IPS DF 6.9 (cell line): Measurements from ENCODE around the gene CCDC191.

Experiments used
- DNase-seq: peaks from one replicate; pipeline ENCODE4 v3.0.0-alpha.2; 2013; ENCODE audit warnings: low read depth, low spot score
- H3K27ac ChIP-seq: one replicate; pipeline ENCODE4 v1.5.1; 2013; ENCODE audit warnings: low read length, control low read depth
- H3K27me3 ChIP-seq: 2 replicates; pipeline ENCODE4 v1.6.1; 2013; ENCODE audit warnings: mild to moderate bottlenecking, low read length; ENCODE audit not compliant: control insufficient read depth, insufficient read depth
- H3K36me3 ChIP-seq: 2 replicates; pipeline ENCODE4 v1.6.1; 2013; ENCODE audit warnings: low read length; ENCODE audit not compliant: control insufficient read depth, insufficient read depth
- H3K4me1 ChIP-seq: 2 replicates; pipeline ENCODE4 v1.6.1; 2013; ENCODE audit warnings: low read length; ENCODE audit not compliant: control insufficient read depth, insufficient read depth
- H3K4me3 ChIP-seq: 2 replicates; pipeline ENCODE4 v1.5.1; 2013; ENCODE audit warnings: mild to moderate bottlenecking, low read length
- H3K9me3 ChIP-seq: 2 replicates; pipeline ENCODE4 v1.6.1; 2013; ENCODE audit warnings: low read length, inconsistent platforms; ENCODE audit not compliant: control insufficient read depth, insufficient read depth
- WGBS: extraction: QIAGEN DNeasy Blood & Tissue Kit; methylation state at CpG from one replicate; pipeline ENCODE4 v1.1.7; 2013; ENCODE audit warnings: mixed read lengths, missing lambda C conversion rate; ENCODE audit not compliant: insufficient read length, insufficient coverage; 5-methylcytosine and 5-hydroxymethylcytosine counted together

Gene CCDC191

DNA sequence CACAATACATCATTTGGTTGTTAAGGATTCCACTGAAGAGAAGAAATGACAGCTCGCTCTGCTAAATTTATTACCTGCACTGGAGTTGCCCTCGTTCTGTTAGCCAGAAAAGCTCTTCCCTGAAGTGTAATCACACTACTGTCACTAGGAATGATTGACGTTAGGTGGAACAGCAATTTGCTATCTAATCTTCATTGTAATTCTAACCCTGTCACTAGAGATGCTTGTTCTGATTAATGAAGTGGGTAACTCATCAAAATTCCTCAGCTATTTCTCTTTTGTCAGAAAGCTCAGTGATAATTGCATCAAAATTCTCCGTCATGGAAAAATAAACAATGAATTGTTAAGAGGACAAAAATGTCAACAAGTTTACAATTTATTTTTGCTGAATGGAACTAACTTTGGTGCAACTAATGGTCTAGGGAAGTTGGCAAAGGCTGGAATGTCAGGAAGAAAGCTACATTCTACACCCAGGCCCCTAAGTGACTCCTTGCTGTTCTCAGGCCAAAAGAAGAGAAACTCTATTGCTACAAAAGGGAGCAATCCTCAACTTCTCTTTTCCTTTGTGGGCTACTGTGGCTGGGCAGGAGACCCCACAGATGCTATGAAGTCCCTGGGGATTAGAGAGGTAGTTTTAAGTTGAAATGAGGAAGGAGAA, 34.1 kb downstream of the CCDC191 start:
- no peaks in the 10 kb centered on the region for H3K36me3 ChIP-seq
- H3K27ac ChIP-seq, result no peak overlapping the region
- no peak overlapping the region for H3K4me3 ChIP-seq
- no CpG with 5 or more reads among the region's 4 CpGs for WGBS
- no peaks in the 10 kb centered on the region for H3K4me1 ChIP-seq
- H3K27me3 ChIP-seq, result no peaks in the 10 kb centered on the region
- no peaks in the 10 kb centered on the region for H3K9me3 ChIP-seq
- no peak for DNase-seq

- H3K27me3 ChIP-seq, result no peaks in the 10 kb centered on the region
- H3K4me1 ChIP-seq, result no peaks in the 10 kb centered on the region
- no peak overlapping the region for H3K27ac ChIP-seq
- DNase-seq, result no peak
- no peaks in the 10 kb centered on the region for H3K9me3 ChIP-seq
- H3K36me3 ChIP-seq, result no peaks in the 10 kb centered on the region
- no peak overlapping the region for H3K4me3 ChIP-seq
- WGBS, result no CpG with 5 or more reads among the region's 2 CpGs
Measured at GRCh38 chr3:114020907-114021306, 35.4 kb downstream of the CCDC191 start.

- H3K36me3 ChIP-seq, result no peaks in the 10 kb centered on the region
- WGBS, result no CpG with 5 or more reads among the region's 2 CpGs
Measured at GRCh38 chr3:114019486-114019885, 36.8 kb downstream of the CCDC191 start.

GRCh38 chr3:114014211-114014610, 42.1 kb downstream of the CCDC191 start:
- DNase-seq, result no peak
- no CpG with 5 or more reads among the region's 7 CpGs for WGBS
- H3K9me3 ChIP-seq, result no peaks in the 10 kb centered on the region

More at GRCh38 chr3:114019486-114019885, 36.8 kb downstream of the CCDC191 start:
- Histone ChIP-seq H3K27me3 (no peaks in the 10 kb centered on the region), H3K9me3 (no peaks in the 10 kb centered on the region), H3K27ac (no peak overlapping the region), H3K4me1 (no peaks in the 10 kb centered on the region), H3K4me3 (no peak overlapping the region)
- no peak for DNase-seq

DNA sequence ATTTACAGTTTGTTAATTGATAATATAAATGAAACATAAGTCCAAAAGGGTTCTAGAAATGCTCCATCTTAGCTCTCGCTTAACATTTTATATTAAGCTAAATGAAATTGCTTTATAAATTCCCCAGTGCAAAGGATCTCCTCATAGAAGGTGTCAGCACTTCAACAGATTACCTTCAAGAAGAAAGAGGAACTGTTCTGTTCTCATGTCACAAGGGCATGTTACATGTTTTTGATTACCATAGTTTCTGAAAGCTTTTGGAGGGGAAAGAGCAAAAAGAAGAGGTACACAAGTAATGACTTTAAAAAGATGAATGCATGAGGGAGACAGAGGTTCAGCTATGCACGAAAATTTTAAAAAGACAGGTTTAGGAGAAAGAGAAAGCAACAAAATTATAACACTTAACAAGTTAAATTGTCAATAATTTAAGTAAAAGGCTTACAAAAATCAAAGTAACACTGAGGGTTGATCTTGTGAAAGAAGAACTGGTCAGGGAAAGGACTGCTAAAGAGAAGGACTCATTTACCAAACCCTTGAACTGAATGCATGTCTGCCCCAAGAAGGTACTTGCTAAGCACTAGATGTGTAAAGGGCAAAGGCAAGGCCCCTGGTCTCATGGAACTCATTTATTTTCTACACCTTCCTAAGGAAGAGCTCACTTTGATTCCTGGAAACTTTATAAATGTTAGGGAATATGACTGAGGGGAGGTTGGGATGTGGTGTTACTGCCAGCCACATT, 45.1 kb downstream of the CCDC191 start:
- Histone ChIP-seq H3K27me3 (no peaks in the 10 kb centered on the region), H3K4me3 (no peak overlapping the region), H3K36me3 (no peaks in the 10 kb centered on the region), H3K9me3 (no peaks in the 10 kb centered on the region), H3K4me1 (no peaks in the 10 kb centered on the region), H3K27ac (no peak overlapping the region)
- DNase-seq, result no peak
- no CpG with 5 or more reads among the region's 2 CpGs for WGBS

More at GRCh38 chr3:114014211-114014610, 42.1 kb downstream of the CCDC191 start:
- no peak overlapping the region for H3K4me3 ChIP-seq
- no peaks in the 10 kb centered on the region for H3K36me3 ChIP-seq
- H3K27ac ChIP-seq, result no peak overlapping the region
- no peaks in the 10 kb centered on the region for H3K4me1 ChIP-seq
- H3K27me3 ChIP-seq, result no peaks in the 10 kb centered on the region

DNA sequence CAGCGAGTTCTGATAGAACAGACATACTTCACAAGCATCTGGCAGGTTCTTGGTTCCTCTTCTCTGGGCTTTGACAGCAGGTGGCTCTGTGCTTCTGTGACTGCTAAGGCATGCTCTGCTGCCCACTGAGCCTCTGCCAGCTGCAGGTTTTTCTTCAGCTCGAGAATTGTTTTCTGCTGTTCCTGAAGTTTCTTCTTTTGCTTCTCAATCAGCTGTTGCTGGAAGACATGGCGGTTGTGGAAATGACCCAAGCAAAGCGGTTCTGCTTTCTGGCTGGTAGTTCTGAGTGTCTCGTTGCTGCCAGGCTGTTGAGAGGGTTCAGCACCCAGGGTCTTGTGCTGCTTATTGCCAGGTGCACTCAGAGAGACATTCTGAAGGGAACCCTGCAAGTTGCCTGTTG, 50.8 kb downstream of the CCDC191 start:
- H3K4me3 ChIP-seq, result no peak overlapping the region
- no peak overlapping the region for H3K27ac ChIP-seq
- no peaks in the 10 kb centered on the region for H3K36me3 ChIP-seq
- H3K27me3 ChIP-seq, result no peaks in the 10 kb centered on the region
- no peaks in the 10 kb centered on the region for H3K9me3 ChIP-seq
- no CpG with 5 or more reads among the region's 5 CpGs for WGBS
- no peak for DNase-seq
- no peaks in the 10 kb centered on the region for H3K4me1 ChIP-seq

- no peak for DNase-seq
- Histone ChIP-seq H3K36me3 (no peaks in the 10 kb centered on the region), H3K27me3 (no peaks in the 10 kb centered on the region), H3K9me3 (no peaks in the 10 kb centered on the region), H3K4me3 (no peak overlapping the region), H3K27ac (no peak overlapping the region), H3K4me1 (no peaks in the 10 kb centered on the region)
- no CpG with 5 or more reads among the region's 4 CpGs for WGBS
Measured at GRCh38 chr3:113985541-113985940, 70.8 kb downstream of the CCDC191 start.

- no peaks in the 10 kb centered on the region for H3K36me3 ChIP-seq
- no peak overlapping the region for H3K27ac ChIP-seq
- H3K4me3 ChIP-seq, result no peak overlapping the region
- H3K4me1 ChIP-seq, result no peaks in the 10 kb centered on the region
- WGBS, result no CpG with 5 or more reads among the region's 3 CpGs
- H3K27me3 ChIP-seq, result no peaks in the 10 kb centered on the region
- DNase-seq, result no peak
- H3K9me3 ChIP-seq, result no peaks in the 10 kb centered on the region
Measured at GRCh38 chr3:113983544-113983943, 72.8 kb downstream of the CCDC191 start.

DNA sequence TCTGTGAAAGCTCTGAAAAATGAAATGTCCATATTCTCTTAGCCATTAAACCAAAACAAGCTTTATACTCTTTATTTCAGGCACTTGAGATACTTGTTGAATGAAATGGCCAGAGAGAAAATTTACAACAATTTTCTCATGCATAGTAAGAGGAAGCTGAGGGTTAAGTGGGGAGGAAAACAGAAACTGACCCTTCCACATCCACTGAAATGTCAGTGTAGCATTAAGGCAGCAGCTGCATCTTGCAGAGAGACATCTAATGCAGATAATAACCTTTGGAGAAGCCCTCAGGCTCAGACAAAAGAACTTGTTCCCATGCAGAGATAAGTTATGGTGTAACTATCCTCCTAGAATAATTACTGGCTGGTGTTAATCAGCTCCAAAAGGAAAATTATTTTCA, 74.5 kb downstream of the CCDC191 start:
- no peaks in the 10 kb centered on the region for H3K9me3 ChIP-seq
- no peaks in the 10 kb centered on the region for H3K36me3 ChIP-seq
- no peak overlapping the region for H3K4me3 ChIP-seq
- no peak overlapping the region for H3K27ac ChIP-seq
- H3K27me3 ChIP-seq, result no peaks in the 10 kb centered on the region
- H3K4me1 ChIP-seq, result no peaks in the 10 kb centered on the region
- no peak for DNase-seq

- WGBS, result no CpG with 5 or more reads among the region's 1 CpG
- no peak for DNase-seq
- H3K27me3 ChIP-seq, result no peaks in the 10 kb centered on the region
- H3K27ac ChIP-seq, result no peak overlapping the region
- no peaks in the 10 kb centered on the region for H3K4me1 ChIP-seq
- H3K36me3 ChIP-seq, result no peaks in the 10 kb centered on the region
- no peaks in the 10 kb centered on the region for H3K9me3 ChIP-seq
- H3K4me3 ChIP-seq, result no peak overlapping the region
Measured at GRCh38 chr3:113979916-113980315, 76.4 kb downstream of the CCDC191 start.

DNA sequence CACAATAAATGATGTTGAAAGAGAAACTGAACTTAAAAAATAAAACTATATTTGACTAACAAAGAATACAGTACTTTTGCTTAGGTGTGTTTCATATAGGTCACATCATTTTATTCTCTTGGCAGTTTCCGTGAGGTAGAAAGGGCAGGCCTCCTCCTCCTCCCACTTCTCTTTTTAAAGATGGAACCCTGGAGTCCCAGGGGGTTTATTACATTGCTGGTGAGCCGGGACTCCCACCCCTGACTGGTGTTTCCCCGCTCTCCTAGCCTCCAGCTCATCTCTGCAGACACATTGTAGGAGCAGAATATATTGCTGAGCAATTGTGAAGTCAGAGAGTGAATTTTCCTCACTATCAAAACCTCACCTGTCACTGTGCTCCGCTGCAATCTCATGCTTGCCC, 78.5 kb downstream of the CCDC191 start:
- no peaks in the 10 kb centered on the region for H3K9me3 ChIP-seq
- no peak overlapping the region for H3K4me3 ChIP-seq
- no CpG with 5 or more reads among the region's 4 CpGs for WGBS
- H3K36me3 ChIP-seq, result no peaks in the 10 kb centered on the region
- H3K27me3 ChIP-seq, result no peaks in the 10 kb centered on the region
- DNase-seq, result no peak
- no peaks in the 10 kb centered on the region for H3K4me1 ChIP-seq
- H3K27ac ChIP-seq, result no peak overlapping the region
